ENCODE data around the gene HPD.

The HPD gene

DNA sequence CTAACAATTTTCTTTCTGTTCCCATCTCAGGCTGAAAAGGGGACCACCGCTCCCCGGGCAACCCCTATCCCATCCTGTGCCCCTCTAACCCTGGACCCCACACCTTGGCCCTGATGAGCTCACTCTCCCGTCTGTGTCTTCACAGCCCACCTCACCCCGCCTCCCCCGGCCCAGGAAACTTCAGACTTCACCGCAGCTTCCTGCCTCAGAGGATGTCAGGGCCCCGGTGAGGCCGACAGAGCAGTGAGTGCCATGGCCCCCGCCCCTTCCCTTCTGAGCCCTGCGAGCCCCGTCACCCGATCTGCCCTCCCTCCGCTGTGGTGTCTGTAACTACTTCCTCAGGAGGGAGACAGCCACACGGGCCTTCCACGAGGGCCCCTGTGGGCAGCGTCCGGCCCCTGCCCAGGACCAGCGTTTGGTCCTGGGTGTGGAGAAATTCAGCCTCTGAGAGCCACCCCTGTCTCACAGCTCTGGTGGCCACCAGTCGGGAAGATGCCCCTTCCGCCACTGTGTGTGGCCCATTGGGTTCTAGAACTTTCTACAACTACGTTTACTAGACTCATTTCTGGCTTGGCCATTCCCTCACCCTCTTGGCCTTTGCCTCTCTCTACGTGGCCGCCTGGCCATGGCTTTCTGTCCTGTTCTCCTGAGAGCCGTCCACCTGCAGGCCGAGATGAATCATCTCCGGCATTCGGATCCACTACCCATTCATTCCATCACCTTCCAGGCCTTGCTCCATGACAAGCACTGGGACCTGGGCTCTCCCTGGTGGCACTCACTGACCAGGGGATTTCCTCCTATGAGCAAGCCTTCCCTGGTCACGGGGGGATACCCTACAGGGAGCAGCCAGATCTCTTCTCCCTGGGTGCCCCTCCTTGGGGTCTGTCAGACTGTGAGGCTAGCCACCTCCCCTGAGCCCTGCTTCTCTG lies 68.6 kb downstream of the HPD start:
- in situ Hi-C loops (cut with MboI; ENCODE audit: low sequenced_read_pairs), result loop anchor here (10.0 kb wide), 1 partner anchor 95 kb away; the partner anchor contains the start of gene PSMD9
